CD4-positive, alpha-beta T cell treated with Interleukin-17A for 4 hours (primary cell): ENCODE measurements around the gene GLB1L2.

ENCODE experiments used
- DNase-seq: peaks from one replicate; pipeline ENCODE4 v3.0.0-alpha.2; 2020; ENCODE audit warnings: mixed read lengths

GLB1L2 gene

DNA sequence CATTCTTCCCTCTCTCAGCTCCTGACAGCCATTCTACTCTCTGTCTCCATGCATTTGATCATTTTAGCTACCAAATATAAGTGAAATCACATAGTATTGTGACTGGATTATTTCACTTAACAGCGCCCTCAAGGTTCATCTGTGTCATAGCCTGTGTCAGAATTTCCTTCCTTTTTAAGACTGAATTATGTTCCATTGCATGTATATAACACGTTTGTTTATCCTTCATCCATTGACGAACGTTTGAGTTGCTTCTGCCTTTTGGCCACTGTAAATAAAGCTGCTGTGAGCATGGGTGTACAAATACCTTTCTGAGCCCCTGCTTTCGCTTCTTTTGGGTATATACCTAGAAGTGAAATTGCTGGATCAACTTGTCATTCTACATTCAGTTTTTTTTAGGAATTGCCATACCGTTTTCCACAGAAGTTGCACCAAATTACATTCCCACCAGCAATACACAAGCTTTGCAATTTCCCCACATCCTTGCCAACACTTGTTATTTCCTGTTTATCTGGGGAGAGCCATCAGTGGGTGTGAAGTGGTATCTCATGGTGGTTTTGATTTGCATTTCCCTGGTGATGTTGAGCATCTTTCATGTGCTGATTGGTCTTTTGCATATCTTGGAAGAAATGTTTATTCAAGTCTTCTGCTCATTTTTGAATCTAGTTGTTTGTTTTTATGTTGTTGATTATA lies 17.5 kb downstream of the GLB1L2 start:
- no peak for DNase-seq

DNA sequence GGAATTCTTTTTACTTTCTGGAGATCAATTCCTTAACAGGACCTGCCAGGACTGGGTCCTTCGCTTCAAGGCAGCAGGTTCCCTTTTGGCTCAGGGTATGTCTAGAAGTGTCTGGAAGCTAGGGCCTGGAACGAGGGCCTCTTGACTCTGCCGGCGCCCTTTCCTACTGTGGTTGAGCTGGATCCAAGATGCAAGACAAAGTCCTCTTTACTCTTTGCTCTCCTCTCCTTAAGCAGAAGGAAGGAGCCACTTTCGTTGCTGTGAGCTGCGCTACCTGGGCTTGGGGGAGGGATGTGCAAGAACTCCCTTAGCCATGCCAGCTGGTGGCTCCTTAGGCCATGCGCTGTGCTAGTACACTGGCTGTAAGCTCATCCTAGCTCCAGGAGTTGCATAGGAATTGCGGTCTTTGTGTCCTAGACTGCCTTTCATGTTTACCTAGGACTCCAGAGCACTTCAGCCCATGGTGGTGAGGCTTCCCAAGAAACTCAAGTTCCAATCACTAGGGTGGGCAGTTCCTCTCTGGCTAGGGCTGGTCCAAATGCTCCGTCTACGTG lies 18.1 kb downstream of the GLB1L2 start:
- DNase-seq: no peak

DNA sequence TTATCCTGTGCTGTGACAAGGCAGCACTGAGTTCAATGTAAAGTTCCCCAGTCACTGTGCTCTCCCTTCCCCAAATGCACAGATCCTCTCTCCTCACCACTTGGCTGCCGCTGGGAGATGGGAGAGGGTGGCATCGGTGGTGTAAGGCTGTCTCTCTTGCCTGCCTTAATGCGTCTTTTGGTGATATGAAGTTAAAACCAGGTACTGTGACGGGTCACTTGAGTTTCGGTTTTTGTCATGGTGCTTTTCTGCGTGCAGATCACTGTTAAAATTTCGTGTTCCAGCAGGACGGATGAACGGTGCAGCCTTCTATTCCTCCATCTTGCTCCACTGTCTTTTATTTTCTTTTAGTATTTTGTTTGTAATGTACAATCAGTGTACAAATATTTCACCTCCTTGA lies 18.6 kb downstream of the GLB1L2 start:
- no peak for DNase-seq

DNA sequence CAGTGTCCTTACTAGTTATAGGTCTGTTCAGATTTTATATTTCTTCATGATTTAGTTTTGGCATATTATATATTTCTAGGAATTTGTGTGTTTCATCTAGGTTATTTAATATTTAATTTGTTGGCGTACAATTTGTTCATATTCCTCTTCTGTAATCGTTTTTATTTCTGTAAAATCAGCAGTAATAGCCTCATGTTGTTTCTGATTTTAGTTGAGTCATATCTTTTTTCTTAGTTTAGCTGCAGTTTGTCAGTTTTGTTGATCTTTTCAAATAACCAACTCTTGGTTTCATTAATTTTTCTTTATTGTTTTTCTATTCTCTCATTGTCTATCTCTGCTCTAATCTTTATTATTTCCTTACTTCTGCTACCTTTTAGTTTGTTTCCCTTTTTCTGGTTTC lies 20.3 kb downstream of the GLB1L2 start:
- DNase-seq: no peak

GRCh38 chr11:134355136-134355535 lies 23.3 kb downstream of the GLB1L2 start:
- no peak for DNase-seq

GRCh38 chr11:134355656-134356055 lies 23.9 kb downstream of the GLB1L2 start:
- no peak for DNase-seq

GRCh38 chr11:134356656-134357544 lies 25.1 kb downstream of the GLB1L2 start:
- no peak for DNase-seq

GRCh38 chr11:134357545-134357839 lies 25.7 kb downstream of the GLB1L2 start:
- DNase-seq: no peak

DNA sequence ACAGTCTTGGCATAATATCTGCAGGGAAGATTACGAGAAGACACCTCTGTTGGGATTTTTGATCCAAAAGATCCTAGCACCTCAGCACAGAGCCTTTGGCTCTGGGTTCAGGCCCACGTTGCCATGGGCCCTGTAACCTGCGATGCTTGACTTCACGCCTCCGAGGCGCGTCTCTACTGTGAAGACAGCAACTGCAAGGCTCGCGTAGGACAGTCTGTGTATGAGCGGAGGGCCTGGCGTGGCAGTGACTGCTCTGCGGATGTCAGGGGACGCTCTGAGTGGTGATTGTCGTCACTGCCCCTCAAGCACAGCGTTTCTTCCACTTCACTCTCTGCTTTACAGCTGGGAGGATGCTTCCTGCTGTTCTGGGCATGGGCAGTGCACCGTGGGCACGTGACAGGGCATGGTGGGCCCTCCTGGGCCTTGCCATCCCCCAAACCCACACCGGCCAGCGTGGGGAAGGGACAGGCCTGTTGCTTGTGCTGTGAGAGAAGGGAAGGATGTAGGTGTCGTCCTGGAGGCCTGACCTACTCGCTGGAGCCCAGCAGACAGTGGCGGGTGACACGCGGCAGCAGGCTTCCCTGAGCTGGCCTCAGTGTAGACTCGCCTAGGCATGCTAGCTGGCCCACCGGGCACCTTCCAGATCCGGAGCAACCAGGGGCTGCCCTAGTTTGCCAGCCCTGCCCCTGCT lies 26.5 kb downstream of the GLB1L2 start:
- DNase-seq: no peak

DNA sequence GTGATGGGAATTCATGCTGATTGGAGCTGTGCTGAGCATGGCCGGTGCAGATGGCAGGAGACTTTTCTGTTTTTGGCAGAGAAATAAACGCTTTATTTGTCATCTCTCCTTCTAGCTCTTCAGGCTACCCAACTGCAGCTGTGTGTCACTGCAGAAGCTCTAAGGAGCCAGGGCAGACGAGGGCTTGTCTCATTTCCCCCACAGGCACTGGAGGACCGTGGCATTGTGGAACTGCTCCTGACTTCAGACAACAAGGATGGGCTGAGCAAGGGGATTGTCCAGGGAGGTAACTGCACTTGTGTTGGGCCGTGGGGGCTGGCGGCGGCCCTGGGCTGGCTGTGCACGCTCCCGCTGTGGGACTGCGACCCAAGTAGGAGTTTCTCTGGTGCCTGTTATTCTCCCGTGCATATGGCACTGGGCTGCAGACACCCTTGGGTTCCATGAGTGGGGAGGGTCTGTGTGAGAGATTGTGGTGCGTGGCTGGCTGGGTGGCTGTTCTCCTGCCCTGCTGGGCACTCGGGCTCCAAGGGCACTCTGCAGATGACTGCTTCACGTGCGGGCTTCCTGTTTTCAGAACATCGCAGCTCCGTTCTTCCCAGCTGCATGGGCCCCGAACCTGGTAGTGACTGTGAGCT lies 27.2 kb downstream of the GLB1L2 start:
- no peak for DNase-seq

GRCh38 chr11:134359646-134360045 lies 27.9 kb downstream of the GLB1L2 start:
- no peak for DNase-seq

- DNase-seq: peak; percentile 69
Observed at GRCh38 chr11:134360050-134360835, 28.5 kb downstream of the GLB1L2 start.

- DNase-seq: no peak
Observed at GRCh38 chr11:134361661-134362060, 29.9 kb downstream of the GLB1L2 start.

DNA sequence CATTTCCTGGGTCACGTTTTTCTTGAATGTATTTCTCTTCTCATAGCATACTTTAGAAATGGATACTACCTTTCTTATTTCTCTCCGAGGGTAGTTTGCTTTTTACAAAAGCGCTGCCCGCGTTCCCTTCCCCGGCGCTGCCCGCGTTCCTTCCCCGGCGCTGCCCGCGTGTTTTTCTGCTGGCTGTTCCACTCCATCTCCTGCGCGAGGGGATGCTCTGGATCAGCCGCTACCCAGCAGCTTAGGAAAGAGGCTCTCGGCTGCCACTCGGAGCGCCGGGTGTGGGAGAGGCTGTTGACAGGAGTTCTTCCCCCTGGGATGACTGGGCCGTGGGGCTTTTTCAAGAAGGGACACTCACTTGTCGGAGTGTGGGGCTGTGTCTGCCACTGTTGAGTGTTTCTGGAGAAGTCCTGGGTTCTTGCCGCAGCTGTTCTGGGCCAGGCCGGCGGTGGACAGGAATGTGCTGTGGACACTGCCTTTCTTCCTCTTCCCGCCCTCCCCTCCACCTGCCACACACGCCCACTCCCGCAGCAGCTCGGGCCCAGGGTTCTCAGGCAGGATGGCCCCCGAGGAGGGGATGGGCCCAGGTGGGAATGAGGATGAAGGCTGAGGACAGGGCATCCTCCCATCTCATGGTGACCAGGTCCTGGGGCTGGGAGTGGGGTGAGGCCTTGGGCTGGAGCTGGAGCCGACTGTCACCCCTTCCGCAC lies 30.6 kb downstream of the GLB1L2 start:
- no peak for DNase-seq

GRCh38 chr11:134363161-134363560 lies 31.4 kb downstream of the GLB1L2 start:
- DNase-seq: no peak

DNA sequence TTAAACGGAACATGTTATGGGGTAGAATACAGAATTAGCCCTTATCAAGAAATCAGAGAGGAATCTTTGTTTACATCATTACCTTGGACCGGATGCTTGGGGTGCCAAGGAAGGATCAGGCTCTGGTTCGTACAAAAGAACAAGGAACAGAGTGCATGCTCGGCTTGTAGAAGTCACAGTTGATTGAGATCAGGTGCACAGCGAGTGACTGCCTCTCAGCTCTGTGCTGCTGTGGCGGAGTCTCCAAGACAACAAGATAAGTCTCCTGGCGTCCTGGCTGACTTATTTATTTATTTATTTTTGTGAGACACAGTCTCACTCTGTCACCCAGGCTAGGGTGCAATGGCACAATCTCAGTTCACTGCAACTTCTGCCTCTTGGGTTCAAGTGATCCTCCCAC lies 31.8 kb downstream of the GLB1L2 start:
- no peak for DNase-seq

GRCh38 chr11:134364261-134364660 lies 32.5 kb downstream of the GLB1L2 start:
- DNase-seq: no peak

DNA sequence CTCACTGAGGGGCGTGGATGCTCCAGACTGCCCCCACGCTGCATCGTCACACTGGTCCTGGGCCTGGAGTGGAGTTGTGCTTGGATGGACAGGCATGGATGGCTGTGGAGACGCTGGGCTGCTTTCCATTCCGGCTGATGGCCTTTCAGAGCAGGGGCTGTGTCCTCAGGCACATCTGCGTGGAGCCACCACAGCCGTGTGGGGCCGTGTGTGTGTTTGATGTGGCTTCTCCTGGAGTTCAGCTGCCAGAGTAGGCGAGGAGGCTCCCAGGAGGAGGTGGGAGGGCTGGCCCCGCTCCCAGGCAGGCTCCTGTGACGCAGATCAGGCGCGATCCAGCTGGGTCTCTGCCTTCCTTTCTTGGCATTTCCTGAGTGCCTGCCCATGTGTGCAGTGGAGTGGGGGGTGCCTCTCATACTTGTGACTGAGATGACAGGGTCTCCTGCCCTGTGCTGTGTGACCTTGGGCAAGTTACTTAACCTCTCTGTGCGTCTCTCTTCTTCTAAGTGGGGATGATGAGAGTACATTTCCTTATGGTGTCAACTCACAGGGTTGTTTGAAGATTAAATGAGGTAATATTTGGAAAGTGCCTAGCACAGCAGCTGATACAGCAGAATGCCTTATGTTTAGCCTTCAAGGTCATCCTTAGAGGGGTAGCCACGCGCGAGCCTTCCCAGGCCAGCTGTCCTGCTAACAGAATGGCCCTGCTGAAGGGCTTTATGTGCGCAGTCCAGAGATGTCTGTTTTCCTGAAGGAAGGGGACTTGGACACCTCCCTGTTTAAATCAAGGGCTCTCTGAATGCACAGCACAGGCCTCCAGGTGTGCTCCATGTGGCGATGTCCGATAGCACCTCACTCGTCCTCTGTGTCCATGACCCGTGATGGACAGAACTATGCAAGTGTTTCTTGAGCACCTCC lies 33.5 kb downstream of the GLB1L2 start:
- DNase-seq: no peak

GRCh38 chr11:134366254-134366653 lies 34.5 kb downstream of the GLB1L2 start:
- no peak for DNase-seq

- no peak for DNase-seq
Observed at GRCh38 chr11:134367781-134368180, 36.0 kb downstream of the GLB1L2 start.
